Measurements from ENCODE around the gene CARM1. TPM values are rescaled to one million over a fixed set of nuclear protein-coding genes. Genes with fewer than 3 reads are reported as not detected.
A peak's percentile ranks its signal among the peaks of the same experiment; 100 is the strongest.

Gene CARM1
- total and polyA plus RNA-seq, 2 of the 13 experiments (the other 11 are each of a cell fraction or from before 2014, with no cell fraction given), result 27.6 to 55.8 TPM

DNA sequence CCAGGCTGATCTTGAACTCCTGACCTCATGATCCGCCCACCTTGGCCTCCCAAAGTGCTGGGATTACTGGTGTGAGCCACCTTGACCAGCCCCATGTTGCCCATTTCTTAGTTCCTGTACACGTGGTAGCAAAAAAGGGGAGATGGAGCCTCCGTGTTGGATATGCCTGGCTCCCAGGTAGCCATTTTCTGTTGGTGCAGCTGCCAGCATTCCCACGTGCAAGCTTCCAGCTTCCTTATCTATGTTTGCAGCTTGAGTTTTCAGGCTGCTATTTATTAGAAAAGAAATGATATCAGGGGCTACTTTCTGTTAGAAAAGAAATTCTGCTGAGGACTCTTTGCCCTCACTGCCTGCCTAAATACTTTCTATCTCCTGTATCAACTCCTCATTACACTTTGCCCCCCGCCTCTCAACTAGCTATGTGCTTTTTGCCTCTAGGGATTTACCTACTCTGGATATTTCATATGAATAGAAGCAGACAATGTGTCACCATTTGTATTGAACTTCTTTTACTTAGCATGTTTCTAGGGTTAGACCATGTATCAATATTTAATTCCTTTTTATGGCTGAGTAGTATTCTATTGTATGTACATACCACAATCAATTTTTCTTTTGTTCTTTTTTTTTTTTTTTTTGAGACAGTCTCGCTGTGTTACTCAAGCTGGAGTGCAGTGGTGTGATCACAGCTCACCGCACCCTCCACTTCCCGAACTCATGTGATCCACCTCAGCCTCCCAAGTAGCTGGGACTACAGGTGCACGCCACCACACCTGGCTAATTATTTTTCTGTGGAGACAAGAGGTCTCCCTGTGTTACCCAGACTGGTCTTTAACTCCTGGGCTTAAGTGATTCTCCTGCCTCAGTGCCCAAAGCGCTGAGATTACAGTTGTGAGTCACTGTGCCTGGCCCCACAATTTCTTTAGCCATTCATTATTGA, 32.0 kb upstream of the CARM1 start:
- FAIRE-seq (no peak), ATAC-seq (no peak), DNase-seq (ENCODE audit: low spot score) (no peak)
- 62% methylated on average over 10 of the region's 10 CpGs for WGBS (ENCODE audit: low lambda C conversion rate)
- POLR2A ChIA-PET, result no interaction called here
- in situ Hi-C loops (cut with HindIII; ENCODE audit: extremely low pct_ligation_motif_present, low pct_unique_long_range_greater_than_20kb), result no loop called here
- CTCF ChIA-PET (ENCODE audit: low intra/inter-chr PET ratio, low total read pairs), result no interaction called here
- BruUV-seq (replicated peaks), result no TSS peak
- Histone ChIP-seq H3K4me1 (ENCODE audit: insufficient read depth, low read length) (peaks cover 72% of the 10 kb centered on the region), H3K9ac (ENCODE audit: insufficient read depth, low read depth, low read length) (no peak overlapping the region), H3K9me3 (ENCODE audit: low read length) (no peaks in the 10 kb centered on the region), H3K4me2 (ENCODE audit: low read depth, low read length) (peak overlapping the region; percentile 33; the same call in 1 of the 2 replicates), H3K36me3 (replicated peaks in 1 of 2; ENCODE audit: control insufficient read depth in 1 of 2, insufficient read depth in 2 of 2, low read length in 2 of 2) (no peaks in the 10 kb centered on the region), H3K27ac (ENCODE audit: extremely low read length, insufficient read depth, low read length) (no peak overlapping the region), H2AFZ (ENCODE audit: low read length) (no peak overlapping the region), H3K27me3 (ENCODE audit: control insufficient read depth in 1 of 2, insufficient read depth in 2 of 2, low read length in 2 of 2) (no peaks in the 10 kb centered on the region), H3K4me3 (replicated peaks in 1 of 3; ENCODE audit: insufficient read depth in 1 of 3, low read depth in 2 of 3, low read length in 3 of 3) (no peak overlapping the region), H3K79me2 (ENCODE audit: insufficient read depth, low read length) (no peaks in the 10 kb centered on the region), H4K20me1 (ENCODE audit: insufficient read depth, low read length) (no peaks in the 10 kb centered on the region)
- TF ChIP-seq RELA (CRISPR knock-in tag; IDR thresholded peaks at IDR 0.05) (no peak), ZNF460 (CRISPR knock-in tag; IDR thresholded peaks at IDR 0.05; ENCODE audit: borderline replicate concordance) (peak; percentile 56)
- TF ChIP-seq, protein P1, sequence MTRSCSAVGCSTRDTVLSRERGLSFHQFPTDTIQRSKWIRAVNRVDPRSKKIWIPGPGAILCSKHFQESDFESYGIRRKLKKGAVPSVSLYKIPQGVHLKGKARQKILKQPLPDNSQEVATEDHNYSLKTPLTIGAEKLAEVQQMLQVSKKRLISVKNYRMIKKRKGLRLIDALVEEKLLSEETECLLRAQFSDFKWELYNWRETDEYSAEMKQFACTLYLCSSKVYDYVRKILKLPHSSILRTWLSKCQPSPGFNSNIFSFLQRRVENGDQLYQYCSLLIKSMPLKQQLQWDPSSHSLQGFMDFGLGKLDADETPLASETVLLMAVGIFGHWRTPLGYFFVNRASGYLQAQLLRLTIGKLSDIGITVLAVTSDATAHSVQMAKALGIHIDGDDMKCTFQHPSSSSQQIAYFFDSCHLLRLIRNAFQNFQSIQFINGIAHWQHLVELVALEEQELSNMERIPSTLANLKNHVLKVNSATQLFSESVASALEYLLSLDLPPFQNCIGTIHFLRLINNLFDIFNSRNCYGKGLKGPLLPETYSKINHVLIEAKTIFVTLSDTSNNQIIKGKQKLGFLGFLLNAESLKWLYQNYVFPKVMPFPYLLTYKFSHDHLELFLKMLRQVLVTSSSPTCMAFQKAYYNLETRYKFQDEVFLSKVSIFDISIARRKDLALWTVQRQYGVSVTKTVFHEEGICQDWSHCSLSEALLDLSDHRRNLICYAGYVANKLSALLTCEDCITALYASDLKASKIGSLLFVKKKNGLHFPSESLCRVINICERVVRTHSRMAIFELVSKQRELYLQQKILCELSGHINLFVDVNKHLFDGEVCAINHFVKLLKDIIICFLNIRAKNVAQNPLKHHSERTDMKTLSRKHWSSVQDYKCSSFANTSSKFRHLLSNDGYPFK (CRISPR knock-in tag; IDR thresholded peaks at IDR 0.05; ENCODE audit: borderline replicate concordance), result peak; percentile 44; the same call in 1 of the 2 replicates
- intact Hi-C loops (cut with micrococcal nuclease; ENCODE audit: unreplicated experiment), result loop anchor here (10.0 kb wide), 1 partner anchor 125 kb away; the partner anchor contains the start of gene DNM2

DNA sequence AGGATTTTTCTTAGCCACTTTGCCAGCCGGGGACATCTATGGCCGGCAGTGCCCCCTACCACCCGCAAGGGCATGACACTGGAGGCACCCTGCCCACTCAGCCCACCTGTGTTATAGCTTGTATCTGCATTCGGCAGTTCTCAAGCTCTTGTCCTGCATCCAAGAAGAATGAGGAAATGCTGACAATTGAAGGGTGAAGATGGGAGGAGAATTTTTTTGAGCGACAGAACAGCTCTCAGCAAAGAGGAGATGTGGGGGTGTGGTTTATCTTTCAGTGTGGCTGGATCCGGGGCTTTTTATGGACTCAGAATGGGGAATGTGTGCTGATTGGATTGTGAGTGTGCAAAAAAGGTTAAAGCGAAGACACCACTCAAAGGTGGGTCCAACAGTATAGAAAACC, 28.6 kb upstream of the CARM1 start:
- Histone ChIP-seq H3K4me1 (ENCODE audit: insufficient read depth, low read length) (peaks cover 56% of the 10 kb centered on the region), H3K79me2 (ENCODE audit: insufficient read depth, low read length) (no peaks in the 10 kb centered on the region), H2AFZ (ENCODE audit: low read length) (no peak overlapping the region), H3K9me3 (ENCODE audit: low read length) (peaks cover 7% of the 10 kb centered on the region; the same call in 1 of the 2 replicates), H3K4me3 (replicated peaks in 1 of 3; ENCODE audit: insufficient read depth in 1 of 3, low read depth in 2 of 3, low read length in 3 of 3) (no peak overlapping the region), H3K9ac (ENCODE audit: insufficient read depth, low read depth, low read length) (no peak overlapping the region), H3K4me2 (ENCODE audit: low read depth, low read length) (no peak overlapping the region), H4K20me1 (ENCODE audit: insufficient read depth, low read length) (no peaks in the 10 kb centered on the region), H3K27me3 (ENCODE audit: control insufficient read depth in 1 of 2, insufficient read depth in 2 of 2, low read length in 2 of 2) (no peaks in the 10 kb centered on the region), H3K27ac (ENCODE audit: extremely low read length, insufficient read depth, low read length) (no peak overlapping the region), H3K36me3 (replicated peaks in 1 of 2; ENCODE audit: control insufficient read depth in 1 of 2, insufficient read depth in 2 of 2, low read length in 2 of 2) (no peaks in the 10 kb centered on the region)
- no peak for TF ChIP-seq TSC22D2 (CRISPR knock-in tag; IDR thresholded peaks at IDR 0.05; ENCODE audit: borderline replicate concordance)
- ATAC-seq, result no peak
- 61% methylated on average over 7 of the region's 7 CpGs for WGBS (ENCODE audit: low lambda C conversion rate)
- no peak for FAIRE-seq
- no TSS peak for BruUV-seq (replicated peaks)
- in situ Hi-C loops (cut with HindIII; ENCODE audit: extremely low pct_ligation_motif_present, low pct_unique_long_range_greater_than_20kb) (no loop called here), intact Hi-C loops (cut with micrococcal nuclease; ENCODE audit: unreplicated experiment) (no loop called here)
- ChIA-PET CTCF (ENCODE audit: low intra/inter-chr PET ratio, low total read pairs) (no interaction called here), POLR2A (no interaction called here)
- DNase-seq (ENCODE audit: low spot score), result no peak
